HepG2 (cell line): ENCODE measurements around the gene NEGR1. TPM values are rescaled to one million over a fixed set of nuclear protein-coding genes. Genes with fewer than 3 reads are reported as not detected.

ENCODE experiments used
- ATAC-seq: fragments of 200-7000 bp; cut with Tn5 transposase; 3 replicates; pipeline ENCODE4 v1.9.1; 2020; ENCODE audit warnings: mild to moderate bottlenecking, moderate library complexity
- BruUV-seq: library from RNA; stranded (reverse); fragments of 400-500 nt; replicated peaks from 2 replicates; lab custom pipeline; 2021; lab: Mats Ljungman, UMichigan
- CTCF ChIA-PET: fragments of 300-600 bp; formaldehyde crosslinking; extraction: SDS; loops from one replicate; lab custom pipeline; 2021; ENCODE audit warnings: low total read pairs, inconsistent platforms, low intra/inter-chr PET ratio; lab: Yijun Ruan, JAX
- POLR2A ChIA-PET: fragments of 350-600 bp; sonication (Branson Sonifier 250); formaldehyde crosslinking; loops from one replicate; lab custom pipeline; 2020; ENCODE audit warnings: antibody characterized with exemption, inconsistent platforms; lab: Yijun Ruan, JAX
- DNase-seq: peaks from one replicate; pipeline ENCODE4 v3.0.0-alpha.2; 2015; ENCODE audit warnings: low spot score
- FAIRE-seq: peaks from 3 replicates; lab custom pipeline; 2011; peaks lifted over from hg19 to GRCh38; lab: Jason Lieb, UNC
- H2AFZ ChIP-seq: one replicate; pipeline ENCODE4 v1.6.1; 2011; ENCODE audit warnings: low read length, inconsistent platforms
- H3K27ac ChIP-seq: fragments of 300-600 bp; 3 replicates; pipeline ENCODE4 v1.8.0; 2011; ENCODE audit warnings: mixed run types, mild to moderate bottlenecking, mixed read lengths, low read length, inconsistent platforms; ENCODE audit not compliant: insufficient read depth; ENCODE audit errors: extremely low read length
- H3K27me3 ChIP-seq, 2 experiments: fragments of 200-600 bp in 1 of 2; 2 replicates in 1 of 2; 3 replicates in 1 of 2; pipeline versions ENCODE4 v1.6.0 to v1.8.0; 2011; ENCODE audit warnings: low read length in 2 of 2, mild to moderate bottlenecking in 2 of 2, moderate library complexity in 2 of 2, inconsistent platforms in 1 of 2; ENCODE audit not compliant: insufficient read depth in 2 of 2, control insufficient read depth in 1 of 2
- H3K36me3 ChIP-seq, 2 experiments: fragments of 200-600 bp in 1 of 2; replicated peaks in 1 of 2; 2 replicates in 1 of 2; 3 replicates in 1 of 2; pipeline versions ENCODE4 v1.5.1 to v1.8.0; 2011; ENCODE audit warnings: low read length in 2 of 2, inconsistent platforms in 1 of 2; ENCODE audit not compliant: insufficient read depth in 2 of 2, control insufficient read depth in 1 of 2
- H3K4me1 ChIP-seq: 2 replicates; pipeline ENCODE4 v1.5.1; 2012; ENCODE audit warnings: low read length, inconsistent platforms; ENCODE audit not compliant: insufficient read depth
- H3K4me2 ChIP-seq: 2 replicates; pipeline ENCODE4 v1.6.0; 2011; ENCODE audit warnings: low read depth, low read length, inconsistent platforms
- H3K4me3 ChIP-seq, 3 experiments: fragments of 200-600 bp in 1 of 3; sonication (generic), shearing (Covaris generic) in 1 of 3; replicated peaks in 1 of 3; 2 replicates each; pipeline ENCODE4 v1.5.1; 2011 to 2016; ENCODE audit warnings: low read length in 3 of 3, inconsistent platforms in 2 of 3, low read depth in 2 of 3, mild to moderate bottlenecking in 2 of 3, control low read depth in 1 of 3, mixed read lengths in 1 of 3; ENCODE audit not compliant: insufficient read depth in 1 of 3
- H3K79me2 ChIP-seq: one replicate; pipeline ENCODE4 v1.6.1; 2011; ENCODE audit warnings: low read length, inconsistent platforms; ENCODE audit not compliant: insufficient read depth
- H3K9ac ChIP-seq: 2 replicates; pipeline ENCODE4 v1.6.0; 2011; ENCODE audit warnings: mild to moderate bottlenecking, low read depth, low read length, inconsistent platforms; ENCODE audit not compliant: insufficient read depth
- H3K9me3 ChIP-seq: 2 replicates; pipeline ENCODE4 v1.5.1; 2012; ENCODE audit warnings: mild to moderate bottlenecking, low read length
- H4K20me1 ChIP-seq: 2 replicates; pipeline ENCODE4 v1.6.0; 2011; ENCODE audit warnings: inconsistent platforms, mild to moderate bottlenecking, low read length, moderate library complexity; ENCODE audit not compliant: insufficient read depth
- ARHGAP35 ChIP-seq: sonication (generic); formaldehyde crosslinking; IDR thresholded peaks from 2 replicates; pipeline ENCODE4 v1.9.0; 2022; ENCODE audit warnings: mild to moderate bottlenecking, inconsistent platforms, moderate library complexity, missing genetic modification reagents, borderline replicate concordance
- CBFB ChIP-seq: sonication (generic); formaldehyde crosslinking; IDR thresholded peaks from 2 replicates; pipeline ENCODE4 v1.4.0; 2020; ENCODE audit warnings: missing genetic modification reagents
- HNRNPLL ChIP-seq: fragments of 200-400 bp; formaldehyde crosslinking; IDR thresholded peaks from 2 replicates; pipeline ENCODE4 v1.6.1; 2017; ENCODE audit warnings: mild to moderate bottlenecking, low read depth, low read length; ENCODE audit not compliant: poor library complexity, severe bottlenecking
- KDM6A ChIP-seq: IDR thresholded peaks from 2 replicates; pipeline ENCODE4 v1.6.1; 2016; ENCODE audit warnings: low read depth
- MAFF ChIP-seq: IDR thresholded peaks from 2 replicates; pipeline ENCODE4 v1.6.1; 2011; ENCODE audit warnings: low read depth, low read length, improper control_type of control experiment
- MAFK ChIP-seq, 2 experiments: IDR thresholded peaks in 1 of 2; conservative IDR thresholded peaks in 1 of 2; 2 replicates each; pipeline ENCODE4 v1.6.1; 2011; ENCODE audit warnings: improper control_type of control experiment in 2 of 2, low read length in 2 of 2
- MYNN ChIP-seq: sonication (generic); formaldehyde crosslinking; IDR thresholded peaks from 2 replicates; pipeline ENCODE4 v1.4.0; 2020; ENCODE audit warnings: mild to moderate bottlenecking, low read depth, missing genetic modification reagents
- PLRG1 ChIP-seq: fragments of 450-650 bp; conservative IDR thresholded peaks from 2 replicates; pipeline ENCODE4 v1.6.1; 2016
- REPIN1 ChIP-seq: sonication (generic); formaldehyde crosslinking; IDR thresholded peaks from 2 replicates; pipeline ENCODE4 v1.8.0; 2022; ENCODE audit warnings: missing genetic modification reagents, low read depth, mild to moderate bottlenecking, borderline replicate concordance
- TEAD3 ChIP-seq: optimal IDR thresholded peaks from 2 replicates; pipeline ENCODE3; 2016; ENCODE audit warnings: borderline replicate concordance
- ZBTB7B ChIP-seq: sonication (generic); formaldehyde crosslinking; IDR thresholded peaks from 2 replicates; pipeline ENCODE4 v1.4.0; 2020; ENCODE audit warnings: missing genetic modification reagents
- ZNF317 ChIP-seq: sonication (generic); formaldehyde crosslinking; IDR thresholded peaks from 2 replicates; pipeline ENCODE4 v1.5.0; 2020; ENCODE audit warnings: mild to moderate bottlenecking, missing genetic modification reagents
- ZNF329 ChIP-seq: sonication (generic); formaldehyde crosslinking; IDR thresholded peaks from 2 replicates; pipeline ENCODE4 v1.9.0; 2021; ENCODE audit warnings: low read depth, mild to moderate bottlenecking, missing genetic modification reagents
- ZNF34 ChIP-seq: sonication (generic); formaldehyde crosslinking; IDR thresholded peaks from 2 replicates; pipeline ENCODE4 v1.4.0; 2020; ENCODE audit warnings: mild to moderate bottlenecking, missing genetic modification reagents, borderline replicate concordance
- ZNF761 ChIP-seq: sonication (generic); formaldehyde crosslinking; conservative IDR thresholded peaks from 2 replicates; pipeline ENCODE4 v1.4.0; 2020; ENCODE audit warnings: mild to moderate bottlenecking, missing genetic modification reagents
- WGBS: methylation state at CpG from one replicate; pipeline ENCODE4 v1.1.6; 2017; ENCODE audit warnings: low lambda C conversion rate; 5-methylcytosine and 5-hydroxymethylcytosine counted together
- in situ Hi-C: cut with HindIII; loops from 2 replicates; pipeline ENCODE4 v1.10.0; 2017; ENCODE audit warnings: low pct_unique_long_range_greater_than_20kb; ENCODE audit not compliant: extremely low pct_ligation_motif_present
- intact Hi-C: fragments of 100-400 bp; cut with micrococcal nuclease; formaldehyde crosslinking; loops from one replicate; pipeline ENCODE4 v1.10.0; 2022; ENCODE audit not compliant: unreplicated experiment
- polyA plus RNA-seq, 8 experiments: library from polyadenylated mRNA; depleted of rRNA in 3 of 8; stranded (reverse) in 7 of 8; unstranded in 1 of 8; fragments of >200 nt; fragmentation: Illumina TruSeq in 4 of 8; extraction: Trizol in 4 of 8; gene quantifications; 2 replicates each; pipeline versions ENCODE4 v1.2.1 to v1.2.3, GENCODE V29; 2011 to 2016; ENCODE audit warnings: low read depth in 4 of 8, missing spikeins in 1 of 8, mixed read lengths in 1 of 8; ENCODE audit not compliant: insufficient read depth in 1 of 8
- total RNA-seq, 5 experiments: library from RNA; depleted of rRNA; stranded (reverse); fragments of >200 nt; fragmentation: Illumina TruSeq; extraction: Trizol; gene quantifications; 2 replicates each; pipeline ENCODE4 v1.2.3, GENCODE V29; 2016; ENCODE audit warnings: low read depth in 1 of 5
- TF ChIP-seq, protein P1 (sequence below): sonication (generic); formaldehyde crosslinking; conservative IDR thresholded peaks from 2 replicates; pipeline ENCODE4 v1.4.0; 2020; ENCODE audit warnings: missing genetic modification reagents

NEGR1 gene
- total and polyA plus RNA-seq, 2 of the 13 experiments (the other 11 are each of a cell fraction or from before 2014, with no cell fraction given) = not detected

DNA sequence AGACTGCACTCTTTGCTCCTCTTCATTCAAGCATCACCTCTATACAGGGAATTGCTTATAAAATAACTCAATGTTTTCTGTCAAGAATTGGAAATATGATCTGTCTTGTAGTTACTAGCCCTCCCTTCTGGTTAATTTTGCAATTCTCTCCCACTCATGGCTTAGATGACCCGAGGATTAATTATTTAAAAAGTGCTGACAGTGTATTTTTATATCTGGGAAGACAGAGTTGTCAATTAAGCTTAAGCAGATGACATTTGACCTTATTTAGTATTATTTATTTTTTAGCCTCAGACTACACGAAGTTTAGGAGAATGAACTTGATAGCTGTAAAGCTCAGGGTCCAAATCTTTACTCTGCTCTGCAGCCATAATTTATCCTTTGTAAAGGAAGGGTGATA, 538.5 kb downstream of the NEGR1 start:
- Histone ChIP-seq H3K4me3 (no peak overlapping the region), H3K9ac (no peak overlapping the region), H3K4me2 (no peak overlapping the region), H4K20me1 (no peaks in the 10 kb centered on the region), H3K79me2 (no peaks in the 10 kb centered on the region), H3K27ac (no peak overlapping the region), H3K27me3 (no peaks in the 10 kb centered on the region), H3K36me3 (no peaks in the 10 kb centered on the region), H3K9me3 (peaks cover 28% of the 10 kb centered on the region), H2AFZ (no peak overlapping the region), H3K4me1 (no peaks in the 10 kb centered on the region)
- intact Hi-C loops = no loop called here
- DNase-seq (no peak), FAIRE-seq (no peak), ATAC-seq (no peak)
- in situ Hi-C loops = no loop called here
- POLR2A ChIA-PET = no interaction called here
- TF ChIP-seq MAFK (conservative IDR thresholded peaks at IDR 0.05 in 1 of 2, IDR thresholded peaks at IDR 0.05 in 1 of 2; ENCODE audit: low read length in 2 of 2) (peak; percentile 90 to 96), REPIN1 (no peak), MAFF (peak; percentile 91)
- WGBS = 0% methylated on average over 2 of the region's 2 CpGs
- CTCF ChIA-PET = no interaction called here
- no TSS peak for BruUV-seq

DNA sequence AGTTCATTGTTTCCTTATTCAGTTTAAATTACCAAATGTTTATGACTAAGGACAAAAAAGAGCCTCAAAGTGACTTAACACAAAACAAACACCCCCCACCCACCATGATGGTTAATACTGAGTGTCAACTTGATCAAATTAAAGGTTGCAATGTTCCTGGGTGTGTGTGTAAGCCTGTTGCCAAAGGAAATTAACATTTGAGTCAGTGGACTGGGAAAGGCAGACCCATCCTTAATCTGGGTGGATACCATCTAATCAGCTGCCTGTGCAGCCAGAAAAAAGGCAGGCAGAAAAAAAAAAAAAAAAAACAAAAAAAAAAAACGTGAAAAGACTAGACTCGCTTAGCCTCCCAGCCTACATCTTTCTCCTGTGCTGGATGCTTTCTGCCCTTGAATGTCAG, 543.4 kb downstream of the NEGR1 start:
- H3K4me2 ChIP-seq = no peak overlapping the region
- ChIA-PET CTCF (no interaction called here), POLR2A (no interaction called here)
- no peak overlapping the region for H3K4me3 ChIP-seq
- ATAC-seq = no peak
- intact Hi-C loops = no loop called here
- no peak overlapping the region for H3K9ac ChIP-seq
- in situ Hi-C loops = no loop called here
- H4K20me1 ChIP-seq = no peaks in the 10 kb centered on the region
- H3K27me3 ChIP-seq = no peaks in the 10 kb centered on the region
- TF ChIP-seq ZNF317 (CRISPR knock-in tag) (no peak), ZNF34 (CRISPR knock-in tag) (no peak), KDM6A (CRISPR knock-in tag) (no peak), PLRG1 (no peak), ZBTB7B (CRISPR knock-in tag) (no peak), CBFB (CRISPR knock-in tag) (no peak), ZNF761 (CRISPR knock-in tag) (no peak), HNRNPLL (no peak), ZNF329 (CRISPR knock-in tag) (no peak), TEAD3 (CRISPR knock-in tag) (no peak), ARHGAP35 (no peak), MYNN (CRISPR knock-in tag) (no peak)
- TF ChIP-seq, protein P1, sequence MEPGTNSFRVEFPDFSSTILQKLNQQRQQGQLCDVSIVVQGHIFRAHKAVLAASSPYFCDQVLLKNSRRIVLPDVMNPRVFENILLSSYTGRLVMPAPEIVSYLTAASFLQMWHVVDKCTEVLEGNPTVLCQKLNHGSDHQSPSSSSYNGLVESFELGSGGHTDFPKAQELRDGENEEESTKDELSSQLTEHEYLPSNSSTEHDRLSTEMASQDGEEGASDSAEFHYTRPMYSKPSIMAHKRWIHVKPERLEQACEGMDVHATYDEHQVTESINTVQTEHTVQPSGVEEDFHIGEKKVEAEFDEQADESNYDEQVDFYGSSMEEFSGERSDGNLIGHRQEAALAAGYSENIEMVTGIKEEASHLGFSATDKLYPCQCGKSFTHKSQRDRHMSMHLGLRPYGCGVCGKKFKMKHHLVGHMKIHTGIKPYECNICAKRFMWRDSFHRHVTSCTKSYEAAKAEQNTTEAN = no peak
- DNase-seq = no peak
- H3K27ac ChIP-seq = no peak overlapping the region
- no peak overlapping the region for H2AFZ ChIP-seq
- FAIRE-seq = no peak
- H3K4me1 ChIP-seq = no peaks in the 10 kb centered on the region
- peaks cover 26% of the 10 kb centered on the region; the same call in 1 of the 2 replicates for H3K9me3 ChIP-seq
- WGBS = 2% methylated on average over 2 of the region's 2 CpGs
- H3K79me2 ChIP-seq = no peaks in the 10 kb centered on the region
- H3K36me3 ChIP-seq = no peaks in the 10 kb centered on the region
- BruUV-seq = no TSS peak
